HG03135 (cell line): ENCODE results near the gene CYP2W1.
"Not testable (repeated sequence)": the region's sequence is repeated elsewhere in the genome, so short reads cannot be mapped to it uniquely, and the experiment has no call there.

Experiments
- ATAC-seq: cut with Tn5 transposase; IDR thresholded peaks from one replicate; pipeline ENCODE4 v1.9.1; 2021; ENCODE audit warnings: mild to moderate bottlenecking, moderate library complexity; ENCODE audit not compliant: unreplicated experiment

Gene CYP2W1, protein sequence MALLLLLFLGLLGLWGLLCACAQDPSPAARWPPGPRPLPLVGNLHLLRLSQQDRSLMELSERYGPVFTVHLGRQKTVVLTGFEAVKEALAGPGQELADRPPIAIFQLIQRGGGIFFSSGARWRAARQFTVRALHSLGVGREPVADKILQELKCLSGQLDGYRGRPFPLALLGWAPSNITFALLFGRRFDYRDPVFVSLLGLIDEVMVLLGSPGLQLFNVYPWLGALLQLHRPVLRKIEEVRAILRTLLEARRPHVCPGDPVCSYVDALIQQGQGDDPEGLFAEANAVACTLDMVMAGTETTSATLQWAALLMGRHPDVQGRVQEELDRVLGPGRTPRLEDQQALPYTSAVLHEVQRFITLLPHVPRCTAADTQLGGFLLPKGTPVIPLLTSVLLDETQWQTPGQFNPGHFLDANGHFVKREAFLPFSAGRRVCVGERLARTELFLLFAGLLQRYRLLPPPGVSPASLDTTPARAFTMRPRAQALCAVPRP

DNA sequence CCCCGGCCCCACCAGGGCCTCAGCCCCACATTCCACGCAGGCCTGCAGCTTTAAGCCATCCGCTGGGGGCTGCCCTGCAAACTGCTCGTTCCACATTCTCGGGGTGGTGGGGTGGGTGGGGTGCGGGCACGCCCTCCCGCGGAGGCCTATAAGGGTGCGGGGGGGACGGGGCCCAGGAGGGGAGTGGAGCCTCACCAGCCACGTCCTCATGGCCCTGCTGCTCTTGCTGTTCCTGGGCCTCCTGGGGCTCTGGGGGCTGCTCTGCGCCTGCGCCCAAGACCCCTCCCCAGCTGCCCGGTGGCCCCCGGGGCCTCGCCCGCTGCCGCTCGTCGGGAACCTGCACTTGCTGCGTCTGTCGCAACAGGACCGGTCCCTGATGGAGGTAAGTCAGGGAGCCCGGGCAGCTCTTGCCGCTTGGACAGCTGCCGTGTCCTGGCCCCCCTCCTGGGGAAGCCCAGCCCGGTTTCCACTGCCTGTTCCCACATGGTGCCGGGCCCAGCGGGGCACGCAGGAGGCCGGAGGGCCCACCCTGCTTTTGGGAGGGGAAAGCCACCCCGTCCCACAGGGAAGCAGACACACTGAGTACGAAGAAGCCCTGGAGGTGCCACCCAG lies at the start of gene CYP2W1:
Gene CYP2W1 (plus strand): TSS at position 178 of the 612 bp plus-strand sequence. CDS start 31 bp downstream, at position 209.
- no peak for ATAC-seq

DNA sequence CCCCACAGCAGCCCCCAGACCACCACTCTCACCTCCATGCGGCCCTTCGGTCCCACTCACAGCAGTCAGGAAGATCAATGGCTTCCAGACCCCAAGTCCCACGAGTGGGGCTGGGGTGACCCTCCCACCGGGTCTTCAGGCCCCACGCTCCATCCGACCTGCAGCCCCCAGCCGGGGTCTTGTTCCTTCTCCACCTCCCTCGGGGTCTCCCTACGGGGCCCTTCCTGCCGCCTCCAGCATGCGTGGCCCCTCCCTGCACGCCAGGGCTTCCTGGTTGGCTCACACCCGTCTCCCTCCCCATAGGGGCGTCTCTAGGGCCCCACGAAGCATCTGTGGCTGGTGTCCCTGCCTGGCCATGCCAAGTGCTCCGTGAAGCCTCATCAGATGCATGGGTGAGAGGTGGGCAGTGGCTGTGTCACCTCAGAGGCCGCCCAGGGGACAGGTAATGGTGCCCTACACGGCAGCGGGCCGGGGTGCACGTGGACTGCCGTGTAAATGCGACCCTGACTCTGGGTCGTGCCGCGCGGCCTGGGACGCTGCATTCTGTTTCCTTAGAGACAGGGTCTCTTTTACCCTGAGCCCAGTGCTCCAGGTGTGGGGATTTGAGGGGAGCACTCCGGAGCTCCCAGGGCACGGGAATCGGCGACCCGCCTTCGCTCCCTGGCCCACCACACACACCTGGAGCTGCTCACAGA lies 48.4 kb upstream of the CYP2W1 start:
- no peak for ATAC-seq

DNA sequence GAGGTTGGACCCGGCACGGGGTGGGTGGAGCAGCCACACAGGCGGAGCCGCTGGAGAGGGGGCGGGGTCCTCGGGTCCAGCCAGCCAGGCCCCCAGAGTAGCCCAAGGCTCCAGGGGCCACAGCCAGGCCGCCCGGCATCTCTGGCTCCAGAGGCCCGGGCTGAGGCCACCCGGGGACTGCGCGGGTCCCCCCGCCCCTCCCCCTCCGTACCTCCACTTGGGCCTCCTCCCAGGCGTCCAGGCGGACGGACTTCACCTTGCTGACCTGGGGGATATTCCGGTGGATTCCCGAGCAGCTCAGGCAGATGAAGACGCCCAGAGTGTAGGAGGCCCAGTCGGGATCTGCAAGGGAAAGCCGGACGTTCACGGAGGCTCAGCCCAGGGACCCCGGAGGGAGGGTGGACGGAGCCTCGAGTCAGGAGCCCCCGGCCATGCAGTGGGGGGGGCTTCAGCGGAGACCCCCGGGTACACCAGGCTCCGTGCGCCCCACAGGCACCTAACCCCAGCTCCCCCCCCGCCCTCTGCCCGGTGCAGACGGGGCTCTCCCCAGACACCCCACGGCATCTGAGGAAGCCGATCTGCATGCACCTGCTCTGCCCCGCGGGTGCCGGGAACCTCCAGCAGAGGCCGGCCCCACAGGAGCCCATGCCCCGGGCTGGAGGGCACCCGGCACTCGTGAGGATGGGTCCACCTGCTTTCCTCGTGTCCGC lies 47.7 kb upstream of the CYP2W1 start:
- ATAC-seq, result no peak

DNA sequence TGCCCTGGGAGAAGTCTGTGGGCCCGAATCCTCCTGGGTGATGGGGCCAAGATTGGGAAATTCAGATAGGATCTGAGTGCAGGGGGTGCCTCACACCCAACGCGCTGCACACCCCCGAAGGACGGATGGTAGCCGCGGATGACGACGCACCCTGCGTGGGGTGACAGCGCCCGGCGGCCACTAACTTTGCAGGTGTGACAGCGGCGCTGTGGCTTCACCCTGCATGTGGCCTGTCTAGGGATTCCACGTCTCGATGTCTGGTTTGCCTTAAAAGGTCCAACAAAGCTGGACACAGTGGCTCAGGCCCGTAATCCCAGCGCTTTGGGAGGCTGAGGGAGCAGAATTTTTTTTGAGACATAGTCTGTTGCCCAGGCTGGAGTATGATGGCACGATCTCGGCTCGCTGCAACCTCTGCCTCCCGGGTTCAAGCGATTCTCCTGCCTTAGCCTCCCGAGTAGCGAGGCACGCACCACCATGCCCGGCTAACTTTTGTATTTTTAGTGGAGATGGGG lies 47.1 kb upstream of the CYP2W1 start:
- no peak for ATAC-seq

DNA sequence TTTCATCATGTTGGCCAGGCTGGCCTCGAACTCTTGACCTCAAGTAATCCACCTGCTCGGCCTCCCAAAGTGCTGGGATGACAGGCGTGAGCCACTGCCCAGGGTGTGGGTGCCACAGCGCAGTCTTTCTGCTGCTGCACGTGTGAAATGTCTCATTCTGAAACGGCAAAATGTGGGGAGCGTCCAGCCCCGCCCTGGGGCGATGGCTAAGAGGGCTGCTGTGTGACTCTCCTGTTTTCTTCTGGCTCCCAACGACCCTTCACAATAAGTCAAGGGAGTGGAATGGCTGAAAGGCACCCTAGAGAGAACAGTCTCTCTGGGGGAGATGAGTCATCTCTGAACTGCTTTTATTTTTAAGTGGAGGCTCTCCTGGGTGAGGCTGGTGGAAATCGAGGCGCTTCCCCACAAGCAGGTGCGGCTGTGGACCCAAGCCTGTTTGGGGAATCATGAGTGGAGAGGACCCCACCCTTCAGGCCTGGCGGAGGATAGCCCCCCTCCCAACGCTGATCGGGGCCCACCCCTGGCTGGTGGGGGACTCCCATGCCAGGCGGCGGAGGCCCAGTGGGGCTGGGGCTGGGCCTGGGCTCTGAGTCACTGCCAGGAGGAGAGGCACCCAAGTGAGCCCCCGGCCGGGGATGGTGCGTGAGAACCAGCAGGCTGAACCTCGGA lies 46.5 kb upstream of the CYP2W1 start:
- peak; percentile 68 for ATAC-seq

DNA sequence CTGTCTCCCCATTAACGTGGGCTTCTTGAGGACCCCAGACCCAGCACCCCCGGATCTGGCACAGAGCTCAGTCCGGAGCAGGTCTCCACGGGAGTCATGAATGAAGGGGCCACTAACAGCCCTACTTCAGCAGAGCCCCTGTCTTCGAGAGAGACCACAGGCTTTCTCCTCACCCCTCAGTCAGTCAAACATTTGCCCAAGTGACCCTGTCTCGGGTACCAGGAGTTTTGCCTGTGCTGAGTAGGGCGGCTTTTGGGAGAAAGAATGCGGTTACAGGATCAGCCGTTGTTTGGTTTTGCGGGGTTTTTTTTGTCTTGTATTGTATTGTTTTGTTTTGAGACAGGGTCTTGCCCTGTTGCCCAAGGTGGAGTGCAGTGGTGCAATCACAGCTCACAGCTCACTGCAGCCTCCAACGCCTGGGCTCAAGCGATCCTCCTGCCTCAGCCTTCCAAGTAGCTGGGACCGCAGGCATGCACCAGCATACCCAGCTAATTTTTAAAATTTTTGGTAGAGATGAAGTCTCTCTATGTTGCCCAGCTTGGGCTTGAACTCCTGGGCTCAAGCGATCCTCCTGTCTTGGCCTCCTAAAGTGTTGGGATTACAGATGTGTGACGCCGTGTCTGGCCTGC lies 45.0 kb upstream of the CYP2W1 start:
- no peak for ATAC-seq

DNA sequence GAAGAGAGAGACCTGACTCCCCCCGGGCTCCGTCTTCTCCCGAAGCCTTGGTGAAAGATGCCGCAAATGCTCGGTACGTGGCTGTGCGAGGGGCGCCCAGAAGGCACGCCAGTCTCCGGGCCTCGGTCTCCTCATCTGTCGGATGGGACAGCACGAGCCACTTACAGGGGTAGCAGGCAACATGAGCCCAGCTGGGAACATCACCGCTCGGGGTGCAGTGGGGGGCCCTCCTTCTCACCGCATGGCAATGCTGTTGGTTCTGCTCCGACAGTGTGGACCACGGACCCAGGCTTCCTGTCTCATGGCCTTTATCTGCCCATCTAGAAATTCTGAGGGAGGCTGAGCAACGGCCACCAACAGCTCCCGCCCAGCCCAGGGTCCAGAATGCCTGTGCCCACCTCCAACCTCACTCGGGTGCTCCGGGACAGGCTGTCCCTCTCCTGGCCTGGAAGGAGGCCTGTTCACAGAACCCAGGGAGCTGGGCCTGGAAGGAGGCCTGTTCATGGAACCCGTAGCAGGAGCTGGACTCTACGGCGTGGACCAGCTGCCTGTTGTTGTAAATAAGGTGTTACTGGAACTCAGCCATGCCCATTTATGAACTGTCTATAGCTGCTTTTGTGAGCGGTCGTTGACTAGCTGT lies 44.3 kb upstream of the CYP2W1 start:
- ATAC-seq, result no peak

DNA sequence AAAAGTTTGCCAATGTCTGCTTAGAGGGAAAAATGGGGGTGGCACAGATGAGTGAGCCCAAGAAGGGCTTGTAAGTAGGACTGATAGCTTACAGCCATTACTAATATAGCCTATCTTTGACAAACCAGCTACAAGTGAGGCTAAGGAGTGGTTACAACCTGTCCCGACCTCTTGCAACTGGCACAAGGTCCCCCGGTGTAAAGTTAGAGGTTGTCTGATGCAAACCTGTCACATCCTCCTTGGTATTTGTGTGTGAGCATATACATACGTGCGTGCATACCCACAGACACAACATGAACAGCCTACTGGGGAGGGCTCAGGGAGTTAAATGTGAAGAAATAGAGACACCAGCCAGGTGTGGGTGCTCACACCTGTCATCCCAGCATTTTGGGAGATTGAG lies 43.1 kb upstream of the CYP2W1 start:
- no peak for ATAC-seq

DNA sequence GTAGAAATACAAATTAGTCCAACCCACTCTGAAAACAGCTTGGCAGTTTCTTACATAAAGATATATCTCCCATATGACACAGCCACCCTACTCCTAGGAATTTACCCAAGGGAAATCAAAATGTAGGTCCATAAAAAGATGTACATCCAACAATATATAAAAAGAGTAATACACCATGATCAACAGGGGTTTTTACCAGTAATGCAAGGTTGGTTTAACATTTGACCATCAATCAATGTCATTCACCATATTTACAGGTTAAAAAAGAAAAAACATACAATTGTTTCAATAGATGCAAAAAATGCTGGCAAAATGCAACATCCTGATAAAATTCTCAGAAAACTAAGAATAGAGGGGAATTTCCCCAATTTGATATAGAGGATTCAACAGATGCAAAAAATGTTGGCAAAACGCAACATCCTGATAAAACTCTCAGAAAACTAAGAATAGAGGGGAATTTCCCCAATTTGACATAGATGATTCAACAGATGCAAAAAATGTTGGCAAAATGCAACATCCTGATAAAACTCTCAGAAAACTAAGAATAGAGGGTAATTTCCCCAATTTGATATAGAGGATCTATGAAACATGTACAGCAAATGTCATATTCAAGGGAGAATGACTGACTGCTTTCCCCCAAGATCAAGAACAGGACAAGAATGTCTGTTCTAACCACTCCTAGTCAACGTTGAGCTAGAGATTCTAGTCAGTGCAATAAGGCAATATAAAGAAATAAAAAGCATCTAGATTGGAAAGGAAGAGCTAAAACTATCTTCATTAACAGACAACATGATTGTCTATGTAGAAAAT lies 42.2 kb upstream of the CYP2W1 start:
- ATAC-seq, result no peak

DNA sequence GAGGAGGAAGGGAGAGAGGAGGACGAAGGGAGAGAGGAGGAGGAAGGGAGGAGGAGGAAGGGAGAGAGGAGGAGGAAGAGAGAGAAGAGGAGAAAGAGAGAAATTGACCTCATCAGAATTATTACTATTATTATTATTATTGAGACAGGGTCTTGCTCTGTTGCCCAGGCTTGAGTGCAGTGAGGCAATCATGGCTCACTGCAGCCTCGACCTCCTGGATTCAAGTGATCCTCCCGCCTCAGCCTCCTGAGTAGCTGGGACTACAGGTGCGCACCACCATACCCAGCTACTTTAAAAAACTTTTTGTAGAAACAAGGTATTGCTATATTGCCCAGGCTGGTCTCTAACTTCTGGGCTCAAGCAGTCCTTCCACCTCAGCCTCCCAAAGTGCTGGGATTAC lies 39.2 kb upstream of the CYP2W1 start:
- not testable (repeated sequence) for ATAC-seq

DNA sequence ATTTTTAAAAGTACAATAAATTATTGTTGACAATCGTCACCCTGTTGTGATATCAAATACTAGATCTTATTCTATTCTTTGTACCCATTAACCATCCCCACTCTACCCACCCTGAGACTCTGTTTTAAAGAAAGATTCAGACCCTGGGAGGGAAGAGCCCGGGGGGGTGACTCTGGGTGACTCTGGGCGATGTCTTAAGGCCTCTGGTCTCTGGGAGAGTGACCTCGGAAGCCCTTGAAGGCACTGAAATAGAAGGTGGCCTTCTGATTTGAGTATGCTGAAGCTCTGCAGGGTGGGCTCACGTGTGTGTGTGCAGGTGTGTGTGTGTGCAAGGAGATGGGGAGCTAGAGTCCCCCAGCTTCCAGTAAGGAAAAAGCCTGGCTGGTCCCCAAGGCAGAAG lies 38.2 kb upstream of the CYP2W1 start:
- ATAC-seq, result no peak

DNA sequence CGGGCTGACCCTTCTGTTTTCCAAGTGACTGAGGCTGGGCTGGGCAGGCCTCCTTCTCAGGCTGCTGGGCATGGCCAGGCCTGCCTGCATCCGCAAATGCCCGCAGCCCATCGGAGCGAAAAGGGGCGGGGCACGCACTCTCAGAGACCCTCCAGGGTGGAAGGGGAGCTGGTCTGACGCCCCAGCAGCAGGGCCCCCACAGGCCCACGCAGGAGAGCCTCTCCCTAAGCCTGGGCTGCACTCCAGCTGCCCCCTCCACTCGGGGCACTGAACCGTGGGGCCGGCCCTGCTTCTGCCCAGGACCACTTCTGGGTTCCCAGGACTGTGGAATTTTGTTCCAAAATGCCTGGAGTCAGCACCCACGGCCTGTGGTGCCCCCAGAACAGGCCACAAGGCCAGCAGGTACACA lies 37.8 kb upstream of the CYP2W1 start:
- ATAC-seq, result no peak

DNA sequence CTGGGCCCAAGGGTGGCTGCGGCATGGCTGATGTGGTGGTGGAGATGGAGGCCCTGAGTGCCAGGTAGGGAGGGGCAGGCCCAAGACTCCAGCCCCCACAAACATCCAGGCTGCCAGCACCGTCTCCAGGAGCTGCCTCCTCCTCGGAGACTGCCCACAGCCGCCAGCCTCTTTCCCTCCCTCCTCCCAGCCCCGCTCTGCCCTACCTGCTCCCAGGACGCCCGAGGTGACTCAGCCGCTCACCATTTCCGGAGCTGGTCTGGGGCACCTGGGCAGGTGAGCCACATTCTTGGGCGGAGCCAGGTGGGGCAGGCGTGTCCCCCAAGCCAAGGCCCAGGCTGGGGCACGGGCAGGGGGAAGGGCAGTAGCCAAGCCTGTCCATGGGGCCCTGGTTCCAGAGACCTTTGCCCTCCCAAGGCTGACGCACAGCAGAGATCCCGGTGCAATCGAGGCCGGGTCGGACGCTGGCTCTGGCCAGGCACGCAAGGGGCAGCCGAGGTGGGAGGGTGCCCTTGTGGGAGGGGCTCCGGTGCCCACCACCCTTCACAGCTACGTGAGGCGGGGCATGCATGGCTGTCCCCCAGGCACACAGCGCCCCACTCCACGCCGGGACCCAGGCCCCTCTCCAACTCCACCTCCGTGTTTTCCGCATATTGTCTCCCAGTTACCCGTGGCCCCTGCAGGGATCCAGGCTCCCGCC lies 37.3 kb upstream of the CYP2W1 start:
- no peak for ATAC-seq

DNA sequence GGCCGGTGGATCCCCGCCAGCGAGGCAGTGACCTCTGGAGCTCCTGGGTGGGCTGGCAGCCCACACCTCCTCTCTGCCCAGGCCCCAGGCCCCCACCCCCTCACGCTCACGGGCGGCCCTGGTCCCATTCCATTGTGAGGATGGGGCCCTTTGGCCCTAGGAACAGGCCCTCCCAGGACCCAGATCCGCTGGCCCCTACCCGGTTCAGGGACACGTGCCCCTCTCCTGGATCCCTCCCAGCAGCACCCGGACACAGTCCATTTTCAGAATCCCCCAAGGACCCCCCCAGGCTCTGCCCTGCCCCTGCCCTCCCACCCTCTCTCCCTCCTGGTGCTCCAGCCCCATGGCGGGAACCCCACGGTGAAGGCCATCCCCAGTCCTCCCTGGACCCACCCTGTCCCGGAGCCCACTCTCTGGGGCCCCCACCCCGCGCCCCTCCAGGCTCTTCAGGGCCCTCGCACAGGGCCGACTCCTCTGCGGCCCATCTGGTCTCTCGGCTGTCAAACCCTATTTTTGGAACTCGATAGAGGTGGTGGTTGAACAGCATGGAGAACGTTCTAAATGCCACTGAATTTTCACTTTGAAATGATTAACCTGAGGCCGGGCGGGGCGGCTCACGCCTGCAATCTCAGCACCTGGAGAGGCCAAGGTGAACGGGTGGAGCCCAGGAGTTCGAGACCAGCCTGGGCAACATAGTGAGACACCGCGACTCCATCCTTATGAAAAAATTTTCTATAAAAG lies 36.6 kb upstream of the CYP2W1 start:
- ATAC-seq, result no peak

DNA sequence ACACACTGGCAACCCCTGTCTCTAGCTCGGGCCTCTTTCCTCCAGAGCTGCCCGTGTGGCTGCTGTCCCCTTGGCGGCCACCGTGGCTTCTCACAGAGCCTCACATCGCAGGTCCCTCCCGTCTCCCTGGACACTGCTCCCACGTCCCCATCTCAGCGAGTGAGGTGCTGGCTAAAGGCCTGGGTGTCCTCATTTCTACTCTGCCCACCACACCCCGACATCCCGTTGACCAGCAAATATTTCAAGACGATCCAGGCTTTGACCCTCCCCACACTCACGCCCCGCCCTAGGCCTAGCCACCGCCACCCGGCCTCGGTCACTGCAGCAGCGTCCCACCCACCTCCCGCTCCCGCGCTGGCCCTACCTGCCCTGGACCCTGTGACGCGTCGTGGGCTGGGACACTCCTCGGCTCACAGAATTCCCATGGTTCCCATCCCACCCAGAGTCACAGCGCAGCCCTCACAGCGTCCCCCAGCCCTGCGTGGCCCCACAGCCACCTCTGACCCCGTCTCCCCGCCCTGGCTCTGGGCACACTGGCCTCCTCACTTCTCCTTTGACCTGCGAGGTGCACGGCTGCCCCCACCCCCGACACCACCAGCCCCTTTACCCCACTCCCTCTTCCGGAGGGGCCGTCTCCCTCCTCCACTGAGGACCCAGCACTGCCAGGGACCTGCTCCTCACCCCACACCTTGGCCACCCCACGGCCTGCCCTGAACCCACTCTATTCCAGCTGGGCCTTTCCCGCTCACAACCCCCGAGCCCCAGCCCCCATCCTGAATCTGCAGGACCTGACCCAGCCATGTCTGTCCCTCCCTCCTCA lies 35.4 kb upstream of the CYP2W1 start:
- no peak for ATAC-seq
